ENCODE results near the gene VWC2.

Gene VWC2

DNA sequence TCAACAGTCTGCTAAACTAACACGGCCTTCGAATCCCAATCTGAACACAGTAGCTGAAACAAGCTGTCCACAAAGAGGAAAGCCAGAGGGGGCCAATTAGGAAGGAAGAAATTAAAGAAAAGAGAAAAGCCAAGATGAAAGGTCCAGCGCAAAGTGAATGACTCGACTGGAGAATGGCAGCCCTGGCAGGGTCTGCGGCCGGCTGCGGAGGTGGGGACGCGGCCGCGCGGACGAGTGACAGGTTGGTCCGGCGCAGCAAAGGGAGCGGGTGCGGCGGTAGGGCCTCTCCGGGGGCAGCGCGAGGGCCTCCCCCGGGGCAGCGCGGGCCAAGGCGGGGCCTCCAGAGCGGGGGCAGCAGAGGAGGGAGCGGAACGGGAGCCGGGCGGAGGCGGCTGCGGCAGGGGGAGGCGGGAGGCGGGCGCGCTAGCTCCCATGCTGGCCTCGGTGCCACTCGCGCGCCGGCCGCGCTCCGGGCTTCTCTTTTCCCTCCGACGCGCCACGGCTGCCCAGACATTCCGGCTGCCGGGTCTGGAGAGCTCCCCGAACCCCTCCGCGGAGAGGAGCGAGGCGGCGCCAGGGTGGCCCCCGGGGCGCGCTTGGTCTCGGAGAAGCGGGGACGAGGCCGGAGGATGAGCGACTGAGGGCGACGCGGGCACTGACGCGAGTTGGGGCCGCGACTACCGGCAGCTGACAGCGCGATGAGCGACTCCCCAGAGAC lies at the start of gene VWC2:
Gene VWC2, plus strand, starts transcription at position 421 of the 718 bp plus-strand sequence. CDS start 1,798 bp downstream, outside the sequence.
- no peak for DNase-seq (ENCODE audit: low read depth)

GRCh38 chr7:49724071-49724470 lies 49.4 kb upstream of the VWC2 start:
- DNase-seq (ENCODE audit: low read depth), result no peak

GRCh38 chr7:49731836-49732235 lies 41.6 kb upstream of the VWC2 start:
- DNase-seq (ENCODE audit: low read depth), result no peak

DNA sequence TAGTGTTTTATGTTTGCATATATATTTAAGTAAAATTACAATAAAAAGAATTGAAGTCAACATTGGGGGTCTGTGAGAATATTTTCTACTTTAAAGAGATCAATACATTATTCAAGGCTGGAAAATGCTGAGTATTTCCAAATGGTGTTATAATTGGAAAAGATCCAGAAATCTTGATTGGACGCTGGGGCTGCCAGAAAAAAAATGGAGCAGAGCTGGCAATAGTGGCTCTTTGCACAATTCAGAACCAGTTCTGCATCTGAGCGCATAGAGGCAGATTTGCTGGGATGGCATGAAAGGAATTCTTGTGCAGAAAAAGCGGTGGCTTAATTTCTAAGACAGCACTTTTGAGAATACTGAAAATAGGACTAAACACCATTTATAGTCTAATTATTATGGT lies 10.8 kb upstream of the VWC2 start:
- no peak for DNase-seq (ENCODE audit: low read depth)

- no peak for DNase-seq (ENCODE audit: low read depth)
Measured at GRCh38 chr7:49763791-49764190, 9.6 kb upstream of the VWC2 start.

- DNase-seq (ENCODE audit: low read depth), result no peak
Measured at GRCh38 chr7:49766966-49767365, 6.5 kb upstream of the VWC2 start.

GRCh38 chr7:49767719-49768118 lies 5.7 kb upstream of the VWC2 start:
- no peak for DNase-seq (ENCODE audit: low read depth)

GRCh38 chr7:49768254-49768653 lies 5.2 kb upstream of the VWC2 start:
- no peak for DNase-seq (ENCODE audit: low read depth)

GRCh38 chr7:49768835-49769234 lies 4.6 kb upstream of the VWC2 start:
- DNase-seq (ENCODE audit: low read depth), result no peak

DNA sequence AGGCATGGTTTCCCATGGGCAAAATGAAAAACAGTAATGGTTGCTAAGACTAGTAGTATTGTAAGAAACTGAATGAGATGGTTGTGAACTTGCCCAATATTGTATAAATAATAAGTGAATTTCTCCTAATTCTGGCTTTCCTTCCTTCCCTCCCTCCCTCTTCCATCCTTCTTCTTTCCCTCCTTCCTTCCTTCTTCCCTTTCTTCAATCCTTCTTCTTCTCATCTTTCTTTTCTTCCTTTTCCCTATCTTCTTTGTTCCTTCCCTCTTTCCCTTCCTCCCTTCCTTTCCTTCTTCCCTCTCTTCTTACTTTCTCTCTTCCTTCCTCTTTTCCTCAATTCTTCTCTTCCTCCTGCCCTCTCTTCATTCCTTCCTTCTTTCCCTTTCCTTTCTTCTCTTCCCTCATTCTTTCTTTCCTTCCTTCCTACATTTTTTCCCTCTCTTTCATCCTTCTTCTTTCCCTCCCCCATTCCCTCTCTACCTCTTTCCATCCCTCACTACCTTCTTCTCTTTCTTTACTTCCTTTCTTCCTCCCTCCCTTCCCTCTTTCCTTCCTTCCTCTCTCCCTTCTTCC lies 4.1 kb upstream of the VWC2 start:
- no peak for DNase-seq (ENCODE audit: low read depth)

GRCh38 chr7:49770838-49771237 lies 2.6 kb upstream of the VWC2 start:
- DNase-seq (ENCODE audit: low read depth), result no peak

DNA sequence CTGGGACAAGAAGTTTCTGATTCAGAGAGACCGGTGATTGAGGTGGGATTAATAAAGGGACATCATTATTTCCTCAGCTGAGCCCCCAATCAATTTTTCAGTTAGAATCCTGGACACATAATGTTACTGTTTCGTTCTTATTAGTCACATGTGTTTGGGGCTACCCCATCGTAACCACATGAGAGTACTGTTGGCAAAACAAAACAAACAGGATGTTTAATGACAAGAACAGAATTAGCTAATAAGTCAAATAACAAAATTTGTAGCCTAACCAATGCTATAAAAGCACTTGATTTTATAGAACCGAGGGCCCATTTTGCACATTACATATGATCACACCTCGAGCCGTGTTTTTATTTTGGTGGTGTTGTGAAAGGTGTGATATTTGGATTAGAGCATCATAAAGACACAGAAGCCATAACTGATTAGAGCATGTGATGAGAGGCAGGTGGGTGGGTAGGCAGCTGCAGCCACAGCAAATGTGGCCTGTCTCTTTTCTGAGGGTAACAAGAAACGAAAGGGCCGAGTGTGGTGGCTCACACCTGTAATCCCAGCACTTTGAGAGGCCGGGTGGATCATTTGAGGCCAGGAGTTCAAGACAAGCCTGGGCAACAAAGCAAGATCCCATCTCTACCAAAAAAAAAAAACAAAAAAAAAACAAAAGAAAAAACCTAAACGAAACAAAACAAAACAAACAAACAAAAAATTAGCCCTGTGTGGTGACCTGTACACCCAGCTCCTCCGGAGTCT lies 1.8 kb upstream of the VWC2 start:
- DNase-seq (ENCODE audit: low read depth), result no peak

GRCh38 chr7:49772916-49773217 lies 571 bp upstream of the VWC2 start:
- no peak for DNase-seq (ENCODE audit: low read depth)

GRCh38 chr7:49773936-49774458 lies 559 bp downstream of the VWC2 start:
- no peak for DNase-seq (ENCODE audit: low read depth)

GRCh38 chr7:49774459-49775064 lies 1.1 kb downstream of the VWC2 start:
- no peak for DNase-seq (ENCODE audit: low read depth)

- no peak for DNase-seq (ENCODE audit: low read depth)
Measured at GRCh38 chr7:49775065-49775948, 1.9 kb downstream of the VWC2 start.

DNA sequence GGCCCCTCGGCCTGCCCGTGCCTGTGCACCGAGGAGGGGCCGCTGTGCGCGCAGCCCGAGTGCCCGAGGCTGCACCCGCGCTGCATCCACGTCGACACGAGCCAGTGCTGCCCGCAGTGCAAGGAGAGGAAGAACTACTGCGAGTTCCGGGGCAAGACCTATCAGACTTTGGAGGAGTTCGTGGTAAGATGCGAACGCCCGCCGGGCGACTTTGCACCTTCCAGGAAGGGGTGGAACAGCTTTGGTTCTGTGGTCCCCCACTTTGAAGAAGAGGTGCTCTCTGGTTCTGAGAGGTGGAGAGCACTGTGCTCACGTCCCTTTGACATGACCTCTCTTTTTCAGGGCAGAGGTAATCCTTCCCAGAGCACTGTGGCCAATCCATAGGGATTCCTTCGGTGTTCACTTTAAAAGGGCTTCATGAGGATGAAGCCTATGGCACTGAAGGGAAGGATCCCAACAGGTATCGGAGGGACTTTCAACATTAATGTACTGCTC lies 2.6 kb downstream of the VWC2 start:
- no peak for DNase-seq (ENCODE audit: low read depth)

DNA sequence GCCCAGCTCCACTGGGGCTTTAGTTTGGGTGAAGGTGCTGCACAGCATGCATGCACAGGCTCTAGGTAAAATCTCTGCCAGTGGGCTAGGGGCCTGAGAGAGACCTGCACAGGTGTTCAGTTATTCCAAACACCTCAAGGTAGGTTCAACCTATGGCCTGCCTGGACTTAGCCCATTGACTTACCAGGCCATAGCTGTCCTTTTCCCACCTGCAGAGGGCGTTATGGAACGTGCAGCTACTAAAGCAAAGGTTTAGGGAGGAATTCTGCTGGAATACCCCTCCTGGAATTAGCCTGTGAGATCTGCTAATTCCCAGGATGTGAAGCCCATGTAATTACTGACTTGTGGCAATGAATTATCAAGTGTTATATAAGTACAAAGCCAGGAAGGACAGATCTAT lies 3.6 kb downstream of the VWC2 start:
- DNase-seq (ENCODE audit: low read depth), result no peak

GRCh38 chr7:49778731-49779270 lies 5.4 kb downstream of the VWC2 start:
- no peak for DNase-seq (ENCODE audit: low read depth)

GRCh38 chr7:49780953-49781352 lies 7.5 kb downstream of the VWC2 start:
- DNase-seq (ENCODE audit: low read depth), result no peak

GRCh38 chr7:49781996-49782395 lies 8.6 kb downstream of the VWC2 start:
- DNase-seq (ENCODE audit: low read depth), result no peak
